K562 (cell line): ENCODE data around the gene CCDC97. TPM values are rescaled to one million over a fixed set of nuclear protein-coding genes. Genes with fewer than 3 reads are reported as not detected.
A peak's percentile ranks its signal among the peaks of the same experiment; 100 is the strongest.
"Not testable (repeated sequence)": the region's sequence is repeated elsewhere in the genome, so short reads cannot be mapped to it uniquely, and the experiment has no call there.

Experiments used
- ATAC-seq: fragments of 200-7000 bp; cut with Tn5 transposase; 3 replicates; pipeline ENCODE4 v1.9.1; 2020; ENCODE audit warnings: moderate library complexity
- BruUV-seq: library from RNA; stranded (reverse); fragments of 400-500 nt; replicated peaks from 2 replicates; lab custom pipeline; 2021; lab: Mats Ljungman, UMichigan
- CTCF ChIA-PET: fragments of 300-600 bp; formaldehyde crosslinking; extraction: SDS; loops from one replicate; lab custom pipeline; 2021; ENCODE audit warnings: low intra/inter-chr PET ratio; lab: Yijun Ruan, JAX
- POLR2A ChIA-PET: fragments of 300-600, 350-650 bp; sonication (Branson Sonifier 250); formaldehyde crosslinking; extraction: SDS; loops from one replicate; lab custom pipeline; 2021; ENCODE audit warnings: antibody characterized with exemption, inconsistent platforms; lab: Yijun Ruan, JAX
- DNase-seq, 4 experiments: peaks; one replicate each; pipeline versions ENCODE4 v3.0.0 to v3.0.0-alpha.2; 2011 to 2018; ENCODE audit warnings: low spot score in 3 of 4, mixed read lengths in 3 of 4; ENCODE audit errors: extremely low read depth in 1 of 4
- FAIRE-seq: peaks from 2 replicates; lab custom pipeline; 2011; peaks lifted over from hg19 to GRCh38; lab: Jason Lieb, UNC
- H2AFZ ChIP-seq: 2 replicates; pipeline ENCODE4 v1.6.0; 2011; ENCODE audit warnings: low read depth, low read length, control low read depth, inconsistent platforms
- H3K27ac ChIP-seq: fragments of 200-600 bp; 3 replicates; pipeline ENCODE4 v1.8.0; 2011; ENCODE audit warnings: low read depth, mild to moderate bottlenecking, control low read depth, inconsistent platforms, low read length, moderate library complexity, mixed read lengths; ENCODE audit errors: extremely low read depth
- H3K27me3 ChIP-seq, 2 experiments: fragments of 300-600 bp in 1 of 2; 2 replicates in 1 of 2; 3 replicates in 1 of 2; pipeline versions ENCODE4 v1.6.0 to v1.8.0; 2011; ENCODE audit warnings: inconsistent platforms in 2 of 2, low read length in 2 of 2, mild to moderate bottlenecking in 1 of 2, mixed read lengths in 1 of 2, moderate library complexity in 1 of 2; ENCODE audit not compliant: control insufficient read depth in 2 of 2, insufficient read depth in 2 of 2
- H3K36me3 ChIP-seq: fragments of 300-600 bp; 3 replicates; pipeline ENCODE4 v1.8.0; 2011; ENCODE audit warnings: mild to moderate bottlenecking, low read length, inconsistent platforms; ENCODE audit not compliant: control insufficient read depth, insufficient read depth
- H3K4me1 ChIP-seq, 2 experiments: fragments of 200-600 bp in 1 of 2; replicated peaks in 1 of 2; 2 replicates in 1 of 2; 3 replicates in 1 of 2; pipeline versions ENCODE4 v1.5.1 to v1.8.0; 2011; ENCODE audit warnings: inconsistent platforms in 2 of 2, low read length in 2 of 2, mild to moderate bottlenecking in 1 of 2, mixed read lengths in 1 of 2, moderate library complexity in 1 of 2; ENCODE audit not compliant: control insufficient read depth in 2 of 2, insufficient read depth in 2 of 2
- H3K4me2 ChIP-seq: 2 replicates; pipeline ENCODE4 v1.6.1; 2011; ENCODE audit warnings: low read length, control low read depth, inconsistent platforms, mixed read lengths; ENCODE audit not compliant: insufficient read depth
- H3K4me3 ChIP-seq: fragments of 200-600 bp; sonication (generic), shearing (Covaris generic); 2 replicates; pipeline ENCODE4 v1.5.1; 2016; ENCODE audit warnings: control low read depth, inconsistent platforms
- H3K79me2 ChIP-seq: fragments of 200-600 bp; 3 replicates; pipeline ENCODE4 v1.8.0; 2011; ENCODE audit warnings: low read length, inconsistent platforms; ENCODE audit not compliant: control insufficient read depth, insufficient read depth
- H3K9ac ChIP-seq, 2 experiments: 2 replicates each; pipeline versions ENCODE4 v1.6.0 to v1.6.1; 2011; ENCODE audit warnings: low read depth in 2 of 2, low read length in 2 of 2, control low read depth in 1 of 2, inconsistent platforms in 1 of 2, mild to moderate bottlenecking in 1 of 2, mixed read lengths in 1 of 2; ENCODE audit not compliant: insufficient read depth in 1 of 2
- H3K9me1 ChIP-seq: one replicate; pipeline ENCODE4 v1.6.0; 2011; ENCODE audit warnings: inconsistent platforms, mild to moderate bottlenecking, low read length, moderate library complexity; ENCODE audit not compliant: control insufficient read depth, insufficient read depth
- H3K9me3 ChIP-seq: replicated peaks from 2 replicates; pipeline ENCODE4 v1.5.1; 2011; ENCODE audit warnings: low read depth, low read length, inconsistent platforms; ENCODE audit not compliant: control insufficient read depth, insufficient read depth
- H4K20me1 ChIP-seq: replicated peaks from 2 replicates; pipeline ENCODE4 v1.6.1; 2011; ENCODE audit warnings: low read length, inconsistent platforms, mixed read lengths; ENCODE audit not compliant: control insufficient read depth, insufficient read depth
- ARID4B ChIP-seq: sonication (generic); formaldehyde crosslinking; IDR thresholded peaks from 2 replicates; pipeline ENCODE4 v1.8.0; 2022; ENCODE audit warnings: mild to moderate bottlenecking, missing genetic modification reagents
- BCOR ChIP-seq: fragments of 450-650 bp; IDR thresholded peaks from 2 replicates; pipeline ENCODE4 v1.6.1; 2016
- C11orf30 ChIP-seq: fragments of 450-650 bp; IDR thresholded peaks from 2 replicates; pipeline ENCODE4 v1.6.1; 2016; ENCODE audit warnings: low read depth, mild to moderate bottlenecking
- ELF2 ChIP-seq: fragments of 250-450 bp; sonication (Bioruptor Pico); IDR thresholded peaks from 2 replicates; pipeline ENCODE4 v1.5.0; 2021; ENCODE audit warnings: mild to moderate bottlenecking
- GATAD2B ChIP-seq: fragments of 450-650 bp; IDR thresholded peaks from 2 replicates; pipeline ENCODE4 v1.6.1; 2017; ENCODE audit warnings: mild to moderate bottlenecking, borderline replicate concordance
- MAFK ChIP-seq: IDR thresholded peaks from 2 replicates; pipeline ENCODE4 v1.6.1; 2011; ENCODE audit warnings: low read length, improper control_type of control experiment
- MCM3 ChIP-seq: fragments of 450-650 bp; IDR thresholded peaks from 2 replicates; pipeline ENCODE4 v1.6.1; 2016
- SMC3 ChIP-seq: conservative IDR thresholded peaks from 2 replicates; pipeline ENCODE4 v1.6.1; 2011; ENCODE audit warnings: low read depth, low read length, improper control_type of control experiment; ENCODE audit not compliant: insufficient read depth
- TEAD1 ChIP-seq, 2 experiments: fragments of 450-650 bp in 1 of 2; sonication (generic) in 1 of 2; formaldehyde crosslinking; IDR thresholded peaks; 2 replicates each; pipeline versions ENCODE4 v1.4.0 to v1.8.0; 2020 to 2022; ENCODE audit warnings: mild to moderate bottlenecking in 2 of 2, missing genetic modification reagents in 1 of 2
- ZBTB17 ChIP-seq: fragments of 450-650 bp; formaldehyde crosslinking; IDR thresholded peaks from 2 replicates; pipeline ENCODE4 v1.4.0; 2020; ENCODE audit warnings: mild to moderate bottlenecking
- ZNF274 ChIP-seq: IDR thresholded peaks from 2 replicates; pipeline ENCODE4 v1.6.1; 2011; ENCODE audit warnings: low read depth, mild to moderate bottlenecking, low read length, moderate library complexity, borderline replicate concordance
- ZNF316 ChIP-seq: fragments of 450-650 bp; IDR thresholded peaks from 2 replicates; pipeline ENCODE4 v1.6.1; 2016
- ZNF668 ChIP-seq: fragments of 250-450 bp; sonication (Bioruptor Pico); IDR thresholded peaks from 2 replicates; pipeline ENCODE4 v1.8.0; 2022; ENCODE audit warnings: mild to moderate bottlenecking, inconsistent platforms
- WGBS: fragments of 100-300 bp; shearing (Covaris generic); methylation state at CpG from one replicate; pipeline ENCODE4 v1.1.6; 2016; ENCODE audit warnings: low coverage, mixed read lengths; ENCODE audit not compliant: insufficient coverage; ENCODE audit errors: missing lambda C conversion rate; 5-methylcytosine and 5-hydroxymethylcytosine counted together
- in situ Hi-C: fragments of 300-500 bp; cut with MboI; formaldehyde crosslinking; loops from 4 replicates; pipeline ENCODE4 v1.15.0; 2018; ENCODE audit warnings: inconsistent platforms, mixed read lengths
- intact Hi-C: fragments of 100-400 bp; cut with micrococcal nuclease; formaldehyde crosslinking; loops from 2 replicates; pipeline ENCODE4 v1.14.2; 2022
- polyA plus RNA-seq, 8 experiments: library from polyadenylated mRNA; depleted of rRNA in 4 of 8; stranded (reverse) in 5 of 8; unstranded in 3 of 8; fragments of >200 nt; fragmentation: Nextera tagmentation in 2 of 8; fragmentation: Illumina TruSeq in 1 of 8; extraction: Ambion mirVana in 2 of 8; extraction: Trizol in 1 of 8; gene quantifications; 2 replicates each; pipeline versions ENCODE4 v1.2.1 to v1.2.3, GENCODE V29; 2011 to 2014; ENCODE audit warnings: inconsistent platforms in 1 of 8, missing spikeins in 1 of 8
- total RNA-seq, 7 experiments: library from RNA; depleted of rRNA in 6 of 7; stranded (reverse); fragments of >200 nt in 6 of 7; fragmentation: Illumina TruSeq in 2 of 7; extraction: Trizol in 2 of 7; gene quantifications; 2 replicates each; pipeline versions ENCODE4 v1.2.1 to v1.2.3, GENCODE V29; 2011 to 2021; ENCODE audit warnings: low replicate concordance in 1 of 7
- TF ChIP-seq, protein P1 (sequence below): fragments of 450-650 bp; IDR thresholded peaks from one replicate; pipeline ENCODE4 v1.6.1; 2018; ENCODE audit warnings: mild to moderate bottlenecking, moderate library complexity; ENCODE audit not compliant: partially characterized antibody

Gene CCDC97
- total and polyA plus RNA-seq, 9 of the 15 experiments (the other 6 are each of a cell fraction or from before 2014, with no cell fraction given) = 0.60 to 16.5 (median 7.0) TPM

GRCh38 chr19:41369769-41370168 is 59.8 kb downstream of the CCDC97 start:
- ChIA-PET POLR2A (no interaction called here), CTCF (no interaction called here)
- DNase-seq (no peak), ATAC-seq (no peak), FAIRE-seq (no peak)
- H2AFZ ChIP-seq = no peak overlapping the region
- H3K4me2 ChIP-seq = no peak overlapping the region
- no peaks in the 10 kb centered on the region for H3K27me3 ChIP-seq
- H3K79me2 ChIP-seq = peaks cover 39% of the 10 kb centered on the region
- in situ Hi-C loops (no loop called here), intact Hi-C loops (loop anchor here (10.0 kb wide), 1 partner anchor 65 kb away; the partner anchor contains the start of gene DMAC2)
- H4K20me1 ChIP-seq = no peaks in the 10 kb centered on the region
- no peak overlapping the region for H3K27ac ChIP-seq
- BruUV-seq = no TSS peak
- peak; percentile 59 for TF ChIP-seq C11orf30
- TF ChIP-seq ZBTB17 (CRISPR knock-in tag) = no peak
- TF ChIP-seq ZNF316 = peak; percentile 63
- TF ChIP-seq MCM3 = no peak
- no peak for TF ChIP-seq ELF2 (CRISPR knock-in tag)
- TF ChIP-seq ZNF668 (CRISPR knock-in tag) = no peak
- TF ChIP-seq MAFK = no peak
- TF ChIP-seq, protein P1, sequence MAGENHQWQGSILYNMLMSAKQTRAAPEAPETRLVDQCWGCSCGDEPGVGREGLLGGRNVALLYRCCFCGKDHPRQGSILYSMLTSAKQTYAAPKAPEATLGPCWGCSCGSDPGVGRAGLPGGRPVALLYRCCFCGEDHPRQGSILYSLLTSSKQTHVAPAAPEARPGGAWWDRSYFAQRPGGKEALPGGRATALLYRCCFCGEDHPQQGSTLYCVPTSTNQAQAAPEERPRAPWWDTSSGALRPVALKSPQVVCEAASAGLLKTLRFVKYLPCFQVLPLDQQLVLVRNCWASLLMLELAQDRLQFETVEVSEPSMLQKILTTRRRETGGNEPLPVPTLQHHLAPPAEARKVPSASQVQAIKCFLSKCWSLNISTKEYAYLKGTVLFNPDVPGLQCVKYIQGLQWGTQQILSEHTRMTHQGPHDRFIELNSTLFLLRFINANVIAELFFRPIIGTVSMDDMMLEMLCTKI = no peak
- no peak for TF ChIP-seq ARID4B (CRISPR knock-in tag)
- TF ChIP-seq ZNF274 = no peak
- TF ChIP-seq TEAD1 (CRISPR knock-in tag; IDR thresholded peaks at IDR 0.05) = no peak
- TF ChIP-seq GATAD2B = no peak
- no peak for TF ChIP-seq SMC3
- no peak for TF ChIP-seq BCOR
- peaks cover 23 to 46% of the 10 kb centered on the region in 2 experiments for H3K4me1 ChIP-seq
- no peak overlapping the region for H3K9ac ChIP-seq
- 95% methylated on average over 2 of the region's 2 CpGs for whole genome bisulfite sequencing
- H3K9me1 ChIP-seq = no peaks in the 10 kb centered on the region
- no peaks in the 10 kb centered on the region for H3K9me3 ChIP-seq
- no peaks in the 10 kb centered on the region; the same call in 2 of the 3 replicates for H3K36me3 ChIP-seq
- no peak overlapping the region for H3K4me3 ChIP-seq

DNA sequence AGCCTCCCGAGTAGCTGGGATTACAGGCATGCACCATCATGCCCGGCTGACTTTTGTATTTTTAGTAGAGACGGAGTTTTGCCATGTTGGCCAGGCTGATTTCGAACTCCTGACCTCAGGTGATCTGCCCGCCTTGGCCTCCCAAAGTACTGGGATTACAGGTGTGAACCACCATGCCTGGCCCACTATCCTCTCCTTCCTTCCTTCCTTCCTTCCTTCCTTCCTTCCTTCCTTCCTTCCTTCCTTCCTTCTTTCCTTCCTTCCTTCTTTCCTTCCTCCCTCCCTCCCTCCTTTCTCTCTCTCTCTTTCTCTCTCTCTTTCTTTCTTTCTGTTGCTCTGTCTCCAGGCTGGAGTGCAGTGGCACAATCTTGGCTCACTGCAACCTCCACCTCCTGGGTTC is 61.1 kb downstream of the CCDC97 start:
- H3K4me3 ChIP-seq, H3K36me3 ChIP-seq, H3K9me3 ChIP-seq, POLR2A ChIA-PET, FAIRE-seq, intact Hi-C loops, in situ Hi-C loops, H3K27ac ChIP-seq, ATAC-seq, H3K9me1 ChIP-seq, CTCF ChIA-PET, H4K20me1 ChIP-seq, H3K9ac ChIP-seq, H2AFZ ChIP-seq, DNase-seq, H3K27me3 ChIP-seq, H3K4me2 ChIP-seq, BruUV-seq: not testable (repeated sequence)
- peaks cover 29% of the 10 kb centered on the region for H3K79me2 ChIP-seq
- 89% methylated on average over 5 of the region's 5 CpGs for WGBS
- peaks cover 22 to 42% of the 10 kb centered on the region in 2 experiments for H3K4me1 ChIP-seq
